H7 (cell line): ENCODE results near the gene FGF10. TPM values are rescaled to one million over a fixed set of nuclear protein-coding genes. Genes with fewer than 3 reads are reported as not detected.

Source experiments
- DNase-seq: peaks from one replicate; pipeline ENCODE4 v3.0.0; 2012
- H3K27me3 ChIP-seq: 2 replicates; pipeline ENCODE4 v1.6.0; 2011; ENCODE audit warnings: mild to moderate bottlenecking, low read length; ENCODE audit not compliant: control insufficient read depth, insufficient read depth
- H3K36me3 ChIP-seq: replicated peaks from 2 replicates; pipeline ENCODE4 v1.5.1; 2011; ENCODE audit warnings: low read length; ENCODE audit not compliant: control insufficient read depth, insufficient read depth
- H3K4me3 ChIP-seq: 2 replicates; pipeline ENCODE4 v1.5.1; 2011; ENCODE audit warnings: low read depth, mild to moderate bottlenecking, control low read depth, low read length, moderate library complexity; ENCODE audit not compliant: insufficient read depth
- total RNA-seq: library from RNA; depleted of rRNA; stranded (reverse); fragments of >200 nt; shearing (Covaris generic); gene quantifications from 2 replicates; pipeline ENCODE4 v1.2.3, GENCODE V29; 2014

Gene FGF10
- total RNA-seq, 1 experiment from 2014 or later = 0.31 TPM

DNA sequence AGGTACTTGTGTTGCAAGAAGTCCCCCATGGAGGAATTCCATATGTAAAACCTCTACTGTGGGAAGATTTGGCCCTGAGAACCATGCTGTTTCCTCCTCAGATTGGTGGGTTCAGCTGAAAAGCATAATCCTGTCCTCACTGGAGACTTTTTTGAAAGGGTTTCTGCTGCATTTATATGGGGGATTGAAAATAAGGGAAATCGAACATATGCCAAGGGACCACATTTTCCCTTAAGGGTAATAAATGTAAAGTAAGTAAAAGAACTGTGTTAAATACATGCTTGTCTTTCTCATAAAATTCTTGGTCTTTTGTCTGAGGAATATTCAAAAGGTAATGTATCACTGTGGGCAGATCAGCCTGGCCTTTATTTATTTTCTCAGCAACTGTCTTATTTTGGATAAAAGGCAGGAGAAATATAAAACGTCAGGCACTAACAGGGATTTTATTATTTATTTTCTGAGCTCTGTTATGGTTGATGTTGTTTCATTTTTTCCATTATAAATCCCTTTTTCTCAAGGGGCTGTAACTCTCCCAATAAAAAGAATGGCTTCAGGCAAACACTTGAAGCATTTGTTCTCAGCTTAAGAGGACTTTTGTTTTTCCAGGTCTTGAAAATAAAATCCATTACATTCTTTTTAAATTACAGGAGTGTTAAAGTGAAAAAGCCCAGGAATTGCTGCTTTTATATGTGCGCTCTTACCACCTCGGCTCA, 131.4 kb downstream of the FGF10 start:
- Histone ChIP-seq H3K36me3 (no peaks in the 10 kb centered on the region), H3K27me3 (no peaks in the 10 kb centered on the region), H3K4me3 (no peak overlapping the region)
- no peak for DNase-seq

GRCh38 chr5:44257221-44257620, 132.0 kb downstream of the FGF10 start:
- DNase-seq = no peak
- H3K36me3 ChIP-seq = no peaks in the 10 kb centered on the region
- H3K27me3 ChIP-seq = no peaks in the 10 kb centered on the region
- H3K4me3 ChIP-seq = no peak overlapping the region
